Subcutaneous adipose tissue (tissue), 4 donors: ENCODE measurements around the gene JAKMIP2. TPM values are rescaled to one million over a fixed set of nuclear protein-coding genes. Genes with fewer than 3 reads are reported as not detected.

Experiments used
- total RNA-seq, 4 donors: library from RNA; depleted of rRNA; stranded (reverse); fragments of >200 nt; gene quantifications; one replicate each; pipeline ENCODE4 v1.1.0, GENCODE V29; 2016
- TF ChIP-seq, protein P1 (sequence below): fragments of 450-650 bp; IDR thresholded peaks from one replicate; pipeline ENCODE4 v1.5.1; 2016; ENCODE audit warnings: low read depth, mild to moderate bottlenecking, control low read depth, antibody characterized with exemption, moderate library complexity

The JAKMIP2 gene
- total RNA-seq, 4 donors from 2014 or later, result 0.19 to 13.4 (median 2.0) TPM; not detected in 1

DNA sequence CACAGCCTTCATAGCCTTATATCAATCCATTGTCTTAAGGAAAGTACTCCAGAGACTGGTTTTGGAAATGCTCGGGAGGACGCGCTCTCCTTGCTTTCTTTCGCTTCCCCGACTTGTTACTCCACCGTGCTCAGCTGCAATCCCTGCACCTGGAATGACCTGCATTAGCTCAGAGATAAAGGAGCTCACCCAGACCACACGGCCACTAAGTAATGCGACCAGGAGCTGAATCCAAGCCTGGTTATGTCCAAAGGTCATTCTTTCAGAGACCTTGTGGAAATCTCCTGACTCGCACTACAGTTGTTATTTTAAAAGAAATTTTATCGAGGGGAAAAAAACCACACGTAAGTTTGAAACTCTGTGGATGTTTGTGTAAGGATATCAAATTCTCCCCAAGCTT is 137.3 kb downstream of the JAKMIP2 start:
- TF ChIP-seq, protein P1, sequence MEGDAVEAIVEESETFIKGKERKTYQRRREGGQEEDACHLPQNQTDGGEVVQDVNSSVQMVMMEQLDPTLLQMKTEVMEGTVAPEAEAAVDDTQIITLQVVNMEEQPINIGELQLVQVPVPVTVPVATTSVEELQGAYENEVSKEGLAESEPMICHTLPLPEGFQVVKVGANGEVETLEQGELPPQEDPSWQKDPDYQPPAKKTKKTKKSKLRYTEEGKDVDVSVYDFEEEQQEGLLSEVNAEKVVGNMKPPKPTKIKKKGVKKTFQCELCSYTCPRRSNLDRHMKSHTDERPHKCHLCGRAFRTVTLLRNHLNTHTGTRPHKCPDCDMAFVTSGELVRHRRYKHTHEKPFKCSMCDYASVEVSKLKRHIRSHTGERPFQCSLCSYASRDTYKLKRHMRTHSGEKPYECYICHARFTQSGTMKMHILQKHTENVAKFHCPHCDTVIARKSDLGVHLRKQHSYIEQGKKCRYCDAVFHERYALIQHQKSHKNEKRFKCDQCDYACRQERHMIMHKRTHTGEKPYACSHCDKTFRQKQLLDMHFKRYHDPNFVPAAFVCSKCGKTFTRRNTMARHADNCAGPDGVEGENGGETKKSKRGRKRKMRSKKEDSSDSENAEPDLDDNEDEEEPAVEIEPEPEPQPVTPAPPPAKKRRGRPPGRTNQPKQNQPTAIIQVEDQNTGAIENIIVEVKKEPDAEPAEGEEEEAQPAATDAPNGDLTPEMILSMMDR, result no peak

DNA sequence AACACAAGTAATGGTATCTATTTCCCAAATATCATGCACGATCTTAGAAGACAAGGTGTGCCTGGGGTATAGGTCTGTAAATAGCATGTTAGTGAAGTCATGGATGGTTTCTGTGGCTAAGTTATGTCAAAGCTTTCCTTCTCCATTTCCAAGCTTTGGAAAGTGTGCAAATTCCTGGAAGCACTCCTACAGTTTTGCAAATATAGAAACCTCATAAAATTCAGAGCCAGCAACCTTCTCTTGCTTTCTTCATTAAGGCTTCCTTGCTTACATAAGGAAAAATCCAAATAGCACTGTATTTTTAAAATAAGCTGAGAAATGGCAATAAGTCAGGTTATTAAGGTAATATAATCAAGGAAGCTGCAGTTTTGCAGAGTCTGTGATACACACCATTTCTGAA is 138.1 kb downstream of the JAKMIP2 start:
- TF ChIP-seq, protein P1, result no peak

DNA sequence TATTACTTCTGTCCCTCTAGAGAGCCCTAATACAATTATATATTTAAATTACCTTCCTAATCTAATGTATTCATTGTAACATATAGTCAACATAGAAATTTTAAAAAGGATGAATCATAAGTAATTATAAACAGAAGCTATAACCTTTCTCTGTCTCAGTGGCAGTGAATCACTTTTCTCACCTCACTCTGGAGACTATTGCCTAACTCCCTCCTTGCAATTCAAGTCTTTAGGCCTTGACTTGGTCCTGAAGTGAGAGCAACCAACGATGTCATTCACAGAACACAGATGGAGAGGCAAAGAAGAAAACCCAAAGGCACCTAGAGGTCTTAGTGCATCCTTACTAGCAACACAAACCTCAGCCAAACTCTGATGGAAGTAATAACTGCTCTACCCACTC is 139.4 kb downstream of the JAKMIP2 start:
- TF ChIP-seq, protein P1, result no peak

DNA sequence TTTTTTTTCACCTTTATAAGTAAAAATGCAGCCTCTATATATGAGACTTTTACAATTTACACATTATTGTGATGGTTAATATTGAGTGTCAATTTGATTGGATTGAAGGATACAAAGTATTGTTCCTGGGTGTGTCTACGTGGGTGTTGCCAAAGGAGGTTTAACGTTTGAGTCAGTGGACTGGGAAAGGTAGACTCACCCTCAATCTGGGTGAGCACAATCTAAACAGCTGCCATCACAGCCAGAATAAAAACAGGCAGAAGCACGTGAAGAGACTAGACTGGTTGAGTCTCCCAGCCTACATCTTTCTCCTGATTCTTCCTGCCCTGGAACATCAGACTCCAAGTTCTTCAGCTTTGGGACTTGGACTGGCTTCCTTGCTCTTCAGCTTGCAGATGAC is 139.9 kb downstream of the JAKMIP2 start:
- TF ChIP-seq, protein P1, result no peak

DNA sequence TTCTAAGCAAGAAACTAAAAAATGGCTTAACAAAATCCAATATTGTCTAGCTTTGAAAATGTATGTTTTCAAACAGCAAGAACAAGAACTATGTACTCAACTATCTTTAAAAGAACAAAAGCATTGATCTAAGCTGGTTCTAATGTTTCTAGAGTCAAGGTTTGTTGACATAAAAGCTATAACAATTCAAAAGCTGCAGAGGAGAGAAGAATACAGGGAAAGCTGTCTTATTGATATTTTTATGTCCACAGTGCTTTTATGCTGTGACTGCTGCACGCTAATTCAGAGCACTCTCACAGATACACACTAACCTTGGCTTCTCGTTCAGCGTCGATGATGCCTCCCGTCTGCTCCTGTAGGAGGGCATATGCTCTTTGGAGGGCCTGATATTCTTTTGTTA is 143.2 kb downstream of the JAKMIP2 start:
- TF ChIP-seq, protein P1, result no peak

DNA sequence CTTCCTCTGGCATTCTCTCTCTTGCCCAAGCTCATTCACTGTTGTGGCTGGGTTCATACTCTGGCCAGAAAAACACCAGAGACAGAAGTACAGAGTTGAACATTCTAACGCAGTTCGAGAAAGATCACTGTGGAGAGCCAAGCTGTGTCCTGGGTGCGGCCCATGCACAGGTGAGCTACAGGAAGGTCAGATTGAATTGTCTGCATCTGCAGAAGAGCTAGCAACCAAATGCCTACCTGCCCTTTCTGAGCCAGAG is 145.9 kb downstream of the JAKMIP2 start:
- TF ChIP-seq, protein P1, result no peak

DNA sequence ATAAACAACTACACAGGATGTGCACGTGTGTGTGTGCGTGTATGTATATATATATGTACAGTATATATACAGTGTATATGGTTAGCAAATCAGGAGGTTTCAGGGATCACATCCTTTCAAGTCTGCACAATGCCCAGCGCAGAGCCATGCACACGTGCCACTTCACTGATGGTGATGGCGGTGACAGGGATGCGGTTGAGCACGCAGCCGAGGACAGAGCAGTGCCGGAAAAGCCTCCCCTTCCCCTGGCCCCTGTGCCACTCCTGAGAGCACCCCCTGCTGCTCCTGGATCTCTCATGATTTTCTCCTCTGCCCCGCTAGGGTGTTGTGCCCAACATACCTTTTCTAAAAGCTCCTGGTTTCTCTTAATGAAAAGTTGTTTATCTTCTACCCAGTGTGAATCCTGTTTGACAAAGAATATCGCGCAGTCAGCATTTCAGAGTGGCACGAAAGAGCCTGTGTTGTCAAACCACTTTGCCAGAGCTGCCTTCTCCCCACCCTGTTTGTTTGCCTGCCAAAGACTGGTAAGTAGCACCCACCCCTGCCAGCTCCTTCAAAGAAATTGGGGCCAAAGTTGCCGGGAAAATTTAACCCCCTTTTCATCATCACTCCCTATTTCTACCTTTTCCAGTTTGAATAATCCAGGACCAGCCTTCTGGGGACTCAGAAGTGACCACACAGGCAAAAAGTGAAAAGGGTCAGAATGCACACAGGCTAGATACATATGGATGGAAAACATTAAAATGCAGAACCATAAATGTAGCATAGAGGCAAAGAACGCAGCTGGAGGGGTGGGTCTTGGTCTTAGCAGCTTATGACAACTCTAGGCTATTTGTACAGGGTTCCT is 146.4 kb downstream of the JAKMIP2 start:
- TF ChIP-seq, protein P1, result no peak
